A549 (cell line): ENCODE results near the gene DAO.

Experiments used
- BHLHE40 ChIP-seq: IDR thresholded peaks from 2 replicates; pipeline ENCODE4 v1.6.1; 2012; ENCODE audit warnings: low read depth, low read length, inconsistent platforms
- CBX2 ChIP-seq: fragments of 200-600 bp; sonication (generic); IDR thresholded peaks from 2 replicates; pipeline ENCODE4 v1.6.1; 2016; ENCODE audit warnings: low read depth, mild to moderate bottlenecking, borderline replicate concordance
- KDM1A ChIP-seq: fragments of 200-600 bp; sonication (generic); IDR thresholded peaks from 2 replicates; pipeline ENCODE4 v1.6.1; 2016; ENCODE audit warnings: low read depth, mild to moderate bottlenecking
- POLR2A ChIP-seq: IDR thresholded peaks from 2 replicates; pipeline ENCODE4 v1.6.1; 2012; ENCODE audit warnings: mild to moderate bottlenecking, low read length
- ZFP36 ChIP-seq: fragments of 450-650 bp; IDR thresholded peaks from 2 replicates; pipeline ENCODE4 v1.6.1; 2014; ENCODE audit warnings: borderline replicate concordance; ENCODE audit not compliant: partially characterized antibody
- TF ChIP-seq, protein P1 (sequence below): fragments of 200-600 bp; sonication (generic); IDR thresholded peaks from 2 replicates; pipeline ENCODE4 v1.6.1; 2016; ENCODE audit warnings: antibody characterized with exemption, mild to moderate bottlenecking, moderate library complexity
- TF ChIP-seq, protein P2 (sequence below): fragments of 450-650 bp; IDR thresholded peaks from 2 replicates; pipeline ENCODE4 v1.6.1; 2014; ENCODE audit warnings: antibody characterized with exemption
- TF ChIP-seq, protein P3 (sequence below): IDR thresholded peaks from 2 replicates; pipeline ENCODE4 v1.6.1; 2012
- TF ChIP-seq, protein P4 (sequence below): fragments of >200 bp; sonication (Bioruptor Twin); formaldehyde crosslinking; IDR thresholded peaks from 3 replicates; pipeline ENCODE4 v1.5.1; 2016

DNA sequence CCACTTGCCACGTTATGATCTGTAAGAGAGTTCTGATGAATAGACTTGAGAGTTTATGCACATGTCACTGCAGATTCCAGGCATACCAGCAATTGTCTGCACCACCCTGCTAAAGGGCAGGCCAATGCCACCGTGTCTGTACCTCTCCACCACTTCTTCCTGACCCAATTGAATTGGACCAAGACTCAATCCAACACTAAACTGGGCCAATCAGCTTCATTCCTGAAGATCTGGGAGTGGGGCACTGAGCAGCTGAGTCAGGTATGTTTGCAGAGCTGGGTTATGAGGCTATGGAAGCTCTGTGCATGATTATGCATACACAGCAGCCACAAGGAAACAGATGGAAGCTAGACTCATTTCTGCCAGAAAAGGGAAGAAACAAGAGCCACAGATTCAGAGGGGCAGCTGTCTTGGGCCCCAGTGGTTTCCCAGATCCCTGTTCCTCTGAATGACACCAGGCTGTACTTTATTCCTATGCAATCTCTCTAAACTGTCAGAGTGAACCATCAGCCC, 28.0 kb downstream of the DAO start:
- TF ChIP-seq, protein P1, sequence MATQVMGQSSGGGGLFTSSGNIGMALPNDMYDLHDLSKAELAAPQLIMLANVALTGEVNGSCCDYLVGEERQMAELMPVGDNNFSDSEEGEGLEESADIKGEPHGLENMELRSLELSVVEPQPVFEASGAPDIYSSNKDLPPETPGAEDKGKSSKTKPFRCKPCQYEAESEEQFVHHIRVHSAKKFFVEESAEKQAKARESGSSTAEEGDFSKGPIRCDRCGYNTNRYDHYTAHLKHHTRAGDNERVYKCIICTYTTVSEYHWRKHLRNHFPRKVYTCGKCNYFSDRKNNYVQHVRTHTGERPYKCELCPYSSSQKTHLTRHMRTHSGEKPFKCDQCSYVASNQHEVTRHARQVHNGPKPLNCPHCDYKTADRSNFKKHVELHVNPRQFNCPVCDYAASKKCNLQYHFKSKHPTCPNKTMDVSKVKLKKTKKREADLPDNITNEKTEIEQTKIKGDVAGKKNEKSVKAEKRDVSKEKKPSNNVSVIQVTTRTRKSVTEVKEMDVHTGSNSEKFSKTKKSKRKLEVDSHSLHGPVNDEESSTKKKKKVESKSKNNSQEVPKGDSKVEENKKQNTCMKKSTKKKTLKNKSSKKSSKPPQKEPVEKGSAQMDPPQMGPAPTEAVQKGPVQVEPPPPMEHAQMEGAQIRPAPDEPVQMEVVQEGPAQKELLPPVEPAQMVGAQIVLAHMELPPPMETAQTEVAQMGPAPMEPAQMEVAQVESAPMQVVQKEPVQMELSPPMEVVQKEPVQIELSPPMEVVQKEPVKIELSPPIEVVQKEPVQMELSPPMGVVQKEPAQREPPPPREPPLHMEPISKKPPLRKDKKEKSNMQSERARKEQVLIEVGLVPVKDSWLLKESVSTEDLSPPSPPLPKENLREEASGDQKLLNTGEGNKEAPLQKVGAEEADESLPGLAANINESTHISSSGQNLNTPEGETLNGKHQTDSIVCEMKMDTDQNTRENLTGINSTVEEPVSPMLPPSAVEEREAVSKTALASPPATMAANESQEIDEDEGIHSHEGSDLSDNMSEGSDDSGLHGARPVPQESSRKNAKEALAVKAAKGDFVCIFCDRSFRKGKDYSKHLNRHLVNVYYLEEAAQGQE, result no peak
- TF ChIP-seq POLR2A, result no peak
- TF ChIP-seq ZFP36, result no peak
- TF ChIP-seq, protein P2, sequence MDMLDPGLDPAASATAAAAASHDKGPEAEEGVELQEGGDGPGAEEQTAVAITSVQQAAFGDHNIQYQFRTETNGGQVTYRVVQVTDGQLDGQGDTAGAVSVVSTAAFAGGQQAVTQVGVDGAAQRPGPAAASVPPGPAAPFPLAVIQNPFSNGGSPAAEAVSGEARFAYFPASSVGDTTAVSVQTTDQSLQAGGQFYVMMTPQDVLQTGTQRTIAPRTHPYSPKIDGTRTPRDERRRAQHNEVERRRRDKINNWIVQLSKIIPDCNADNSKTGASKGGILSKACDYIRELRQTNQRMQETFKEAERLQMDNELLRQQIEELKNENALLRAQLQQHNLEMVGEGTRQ, result no peak
- TF ChIP-seq, protein P3, sequence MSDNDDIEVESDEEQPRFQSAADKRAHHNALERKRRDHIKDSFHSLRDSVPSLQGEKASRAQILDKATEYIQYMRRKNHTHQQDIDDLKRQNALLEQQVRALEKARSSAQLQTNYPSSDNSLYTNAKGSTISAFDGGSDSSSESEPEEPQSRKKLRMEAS, result no peak
- TF ChIP-seq, protein P4, sequence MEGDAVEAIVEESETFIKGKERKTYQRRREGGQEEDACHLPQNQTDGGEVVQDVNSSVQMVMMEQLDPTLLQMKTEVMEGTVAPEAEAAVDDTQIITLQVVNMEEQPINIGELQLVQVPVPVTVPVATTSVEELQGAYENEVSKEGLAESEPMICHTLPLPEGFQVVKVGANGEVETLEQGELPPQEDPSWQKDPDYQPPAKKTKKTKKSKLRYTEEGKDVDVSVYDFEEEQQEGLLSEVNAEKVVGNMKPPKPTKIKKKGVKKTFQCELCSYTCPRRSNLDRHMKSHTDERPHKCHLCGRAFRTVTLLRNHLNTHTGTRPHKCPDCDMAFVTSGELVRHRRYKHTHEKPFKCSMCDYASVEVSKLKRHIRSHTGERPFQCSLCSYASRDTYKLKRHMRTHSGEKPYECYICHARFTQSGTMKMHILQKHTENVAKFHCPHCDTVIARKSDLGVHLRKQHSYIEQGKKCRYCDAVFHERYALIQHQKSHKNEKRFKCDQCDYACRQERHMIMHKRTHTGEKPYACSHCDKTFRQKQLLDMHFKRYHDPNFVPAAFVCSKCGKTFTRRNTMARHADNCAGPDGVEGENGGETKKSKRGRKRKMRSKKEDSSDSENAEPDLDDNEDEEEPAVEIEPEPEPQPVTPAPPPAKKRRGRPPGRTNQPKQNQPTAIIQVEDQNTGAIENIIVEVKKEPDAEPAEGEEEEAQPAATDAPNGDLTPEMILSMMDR, result no peak
- TF ChIP-seq CBX2, result no peak
- TF ChIP-seq KDM1A, result no peak
- no peak for TF ChIP-seq BHLHE40
